Activated CD4-positive, alpha-beta T cell treated with anti-CD3 and anti-CD28 coated beads, Interleukin-2, amount 50 U/mL, for 1 hour (primary cell): ENCODE measurements around the gene TTYH1.
"Not testable (repeated sequence)": the region's sequence is repeated elsewhere in the genome, so short reads cannot be mapped to it uniquely, and the experiment has no call there.

ENCODE experiments used
- DNase-seq: peaks from one replicate; pipeline ENCODE4 v3.0.0-alpha.2; 2020

The TTYH1 gene

GRCh38 chr19:54415208-54415900, at the start of gene TTYH1:
TTYH1 (plus strand) TSS chr19:54415464; CDS start chr19:54415553, 89 bp downstream.
- DNase-seq, result peak; percentile 29

DNA sequence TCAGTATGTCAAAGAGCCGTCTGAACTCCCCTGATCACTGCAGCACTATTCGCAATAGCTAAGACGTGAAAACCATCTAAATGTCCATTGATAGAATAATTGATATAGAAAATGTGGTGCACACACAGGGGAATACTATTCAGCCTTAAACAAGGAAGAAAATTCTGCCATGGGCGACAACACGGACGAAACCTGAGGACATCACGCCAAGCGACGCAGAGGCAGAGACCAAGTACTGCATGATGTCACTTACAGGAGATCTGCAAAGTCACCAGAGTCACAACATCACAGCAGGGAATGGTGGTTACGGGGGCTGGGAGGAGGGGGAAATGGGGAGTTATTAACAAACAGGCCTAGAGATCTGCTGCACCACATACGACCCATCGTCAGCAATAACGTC, 49.5 kb upstream of the TTYH1 start:
- DNase-seq, result not testable (repeated sequence)

GRCh38 chr19:54366811-54367210, 48.5 kb upstream of the TTYH1 start:
- no peak for DNase-seq

GRCh38 chr19:54369082-54369687, 46.1 kb upstream of the TTYH1 start:
- DNase-seq, result no peak

- not testable (repeated sequence) for DNase-seq
Observed at GRCh38 chr19:54369688-54370433, 45.4 kb upstream of the TTYH1 start.

DNA sequence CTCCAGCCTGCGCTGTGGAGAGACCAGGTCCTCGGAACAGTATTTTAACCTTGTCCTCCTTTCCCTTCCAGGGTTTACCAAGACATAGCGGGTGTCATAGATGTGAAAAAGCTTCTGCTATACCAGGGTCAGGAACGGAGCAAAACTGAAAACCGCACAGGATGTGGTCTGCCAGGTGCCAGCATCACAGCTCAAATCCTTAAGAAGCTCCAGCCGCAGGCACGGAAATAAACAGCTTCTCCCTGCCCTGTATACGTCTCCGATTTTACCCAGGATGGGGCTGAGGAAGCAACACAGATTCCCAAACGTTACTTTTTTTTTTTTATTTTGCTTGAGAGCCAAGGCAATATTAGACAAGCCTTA, 44.8 kb upstream of the TTYH1 start:
- DNase-seq, result peak; percentile 46

DNA sequence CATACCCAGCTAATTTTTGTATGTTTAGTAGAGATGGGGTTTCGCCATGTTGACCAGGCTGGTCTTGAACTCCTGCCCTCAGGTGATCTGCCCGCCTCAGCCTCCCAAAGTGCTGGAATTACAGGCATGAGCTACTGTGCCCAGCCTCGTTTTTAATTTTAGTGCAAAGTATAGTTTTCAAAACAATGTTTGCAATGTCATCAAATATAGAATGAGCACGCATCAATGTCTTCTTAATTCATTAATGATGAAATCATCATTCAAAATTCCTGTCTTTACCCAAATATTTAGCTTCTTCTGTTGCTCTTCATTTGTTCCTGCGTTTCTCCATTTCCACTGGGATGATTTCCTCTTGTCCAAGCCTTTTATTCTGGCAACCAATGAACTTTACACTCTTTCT, 43.8 kb upstream of the TTYH1 start:
- DNase-seq, result not testable (repeated sequence)

- DNase-seq, result no peak
Observed at GRCh38 chr19:54373781-54374631, 41.3 kb upstream of the TTYH1 start.

DNA sequence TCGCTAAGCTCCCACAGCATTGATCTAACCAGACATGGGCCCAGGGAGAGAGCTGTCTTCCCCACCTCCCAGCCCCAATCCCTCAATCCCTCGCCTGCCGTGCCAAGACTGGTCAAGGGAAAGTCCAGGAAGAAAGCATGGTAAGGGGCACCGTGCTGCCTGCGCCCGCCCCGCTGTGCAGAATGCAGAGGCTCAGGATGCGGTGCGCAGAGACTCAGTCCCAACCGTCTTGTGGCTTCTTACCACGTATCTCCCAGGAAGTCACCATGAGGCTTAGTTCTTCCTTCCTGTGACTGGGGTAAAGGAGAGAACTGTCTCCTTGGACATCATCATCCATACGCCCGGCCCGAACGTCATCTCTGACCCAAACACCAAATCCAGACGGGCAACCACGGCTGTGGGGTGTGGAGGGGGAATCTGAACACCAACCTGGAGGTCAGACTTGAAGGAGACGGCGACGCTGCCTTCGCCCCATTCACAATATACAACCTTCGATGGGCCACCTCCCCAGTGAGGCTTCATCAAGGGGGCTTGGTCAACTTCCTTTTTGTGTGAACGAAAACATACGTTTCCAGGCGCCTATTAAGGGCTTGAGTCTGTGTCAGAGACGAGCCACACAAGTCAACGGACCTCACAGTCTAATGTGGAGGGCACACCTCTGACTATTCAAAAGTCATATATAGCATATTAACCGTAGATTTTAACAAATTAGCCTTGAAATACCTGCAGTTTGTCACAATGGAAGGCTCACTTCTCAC, 39.9 kb upstream of the TTYH1 start:
- DNase-seq, result not testable (repeated sequence)

- no peak for DNase-seq
Observed at GRCh38 chr19:54376610-54377285, 38.5 kb upstream of the TTYH1 start.

DNA sequence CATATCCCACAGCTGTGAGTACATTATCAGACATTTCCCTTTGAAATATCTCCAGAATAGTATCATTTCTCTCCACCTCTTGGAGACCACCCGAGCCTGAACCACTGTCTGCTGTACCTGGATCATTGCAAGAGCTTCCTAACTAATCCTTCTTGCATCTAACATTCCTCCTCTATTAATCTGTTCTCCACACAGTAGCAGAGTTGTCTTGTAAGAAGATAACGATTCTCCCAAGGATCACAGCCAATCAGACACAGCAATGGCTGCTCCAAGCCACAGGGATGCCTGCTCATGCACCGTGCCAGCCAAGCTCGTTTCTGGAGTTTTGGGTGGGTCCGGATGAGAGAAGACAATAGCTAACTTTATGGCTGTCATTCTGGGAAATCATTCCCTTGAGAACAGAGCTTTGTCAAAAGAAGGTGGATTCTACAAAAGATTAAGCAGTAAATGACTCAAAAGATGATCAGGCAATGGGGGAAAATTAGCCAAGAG, 36.0 kb upstream of the TTYH1 start:
- DNase-seq, result no peak

GRCh38 chr19:54380897-54381296, 34.4 kb upstream of the TTYH1 start:
- DNase-seq, result no peak

DNA sequence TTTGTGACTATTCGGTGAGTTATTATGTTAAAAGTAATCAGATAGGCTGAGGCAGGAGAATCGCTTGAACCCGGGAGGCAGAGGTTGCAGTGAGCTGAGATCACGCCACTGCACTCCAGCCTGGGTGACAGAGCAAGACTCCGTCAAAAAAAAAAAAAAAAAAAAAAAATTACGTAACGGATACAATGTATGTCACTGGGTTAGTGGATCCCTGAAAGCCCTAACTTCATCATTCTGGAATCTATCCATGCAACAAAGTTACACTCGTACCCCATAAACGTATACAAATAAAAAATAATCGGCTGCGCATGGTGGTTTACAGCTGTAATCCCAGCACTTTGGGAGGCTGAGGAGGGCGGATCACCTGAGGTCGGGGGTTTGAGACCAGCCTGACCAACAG, 33.2 kb upstream of the TTYH1 start:
- not testable (repeated sequence) for DNase-seq

- no peak for DNase-seq
Observed at GRCh38 chr19:54383330-54383729, 31.9 kb upstream of the TTYH1 start.

DNA sequence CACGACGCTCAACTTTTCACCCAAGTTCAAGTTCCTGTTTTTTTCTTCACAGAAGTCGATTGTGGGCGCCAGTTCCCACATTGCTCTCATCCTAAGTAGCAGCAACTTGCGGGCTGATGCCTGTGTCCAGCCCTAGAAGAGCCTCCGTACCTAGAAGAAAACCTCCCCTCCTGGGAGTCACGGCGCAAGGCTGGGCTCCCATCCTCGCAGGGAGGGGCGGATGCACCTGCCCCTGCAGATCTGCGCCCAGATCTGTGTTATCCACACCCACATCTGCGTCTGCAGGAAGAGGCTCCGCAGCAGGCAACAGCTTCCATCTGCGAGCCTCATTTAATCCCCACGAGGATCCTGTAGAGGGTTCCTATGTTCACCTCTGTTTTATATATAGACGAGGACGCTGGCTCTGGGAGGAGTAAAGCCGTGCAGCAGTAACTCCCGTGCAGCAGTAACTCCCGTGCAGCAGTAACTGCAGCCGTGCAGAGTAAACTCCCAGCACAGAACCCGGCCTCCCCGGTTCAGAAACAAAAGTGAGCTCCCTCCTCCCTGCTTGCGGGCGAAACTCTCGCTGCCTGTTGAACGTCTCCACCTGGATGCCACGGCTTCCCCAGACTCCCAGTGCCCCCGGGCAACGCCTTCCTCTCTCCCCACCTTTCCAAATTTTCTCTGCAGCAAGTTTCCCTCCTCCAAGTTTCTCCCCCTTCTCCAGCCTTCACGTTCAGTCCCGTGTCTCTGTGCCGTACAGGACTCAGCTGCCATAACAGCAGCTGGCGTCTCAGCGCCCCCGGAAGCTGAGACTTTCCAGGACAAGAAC, 27.1 kb upstream of the TTYH1 start:
- peak; percentile 34 for DNase-seq

GRCh38 chr19:54388802-54389139, 26.5 kb upstream of the TTYH1 start:
- DNase-seq, result no peak

GRCh38 chr19:54389553-54389952, 25.7 kb upstream of the TTYH1 start:
- DNase-seq, result no peak

GRCh38 chr19:54390942-54391577, 24.2 kb upstream of the TTYH1 start:
- peak; percentile 66 for DNase-seq

GRCh38 chr19:54391589-54392061, 23.6 kb upstream of the TTYH1 start:
- DNase-seq, result no peak

DNA sequence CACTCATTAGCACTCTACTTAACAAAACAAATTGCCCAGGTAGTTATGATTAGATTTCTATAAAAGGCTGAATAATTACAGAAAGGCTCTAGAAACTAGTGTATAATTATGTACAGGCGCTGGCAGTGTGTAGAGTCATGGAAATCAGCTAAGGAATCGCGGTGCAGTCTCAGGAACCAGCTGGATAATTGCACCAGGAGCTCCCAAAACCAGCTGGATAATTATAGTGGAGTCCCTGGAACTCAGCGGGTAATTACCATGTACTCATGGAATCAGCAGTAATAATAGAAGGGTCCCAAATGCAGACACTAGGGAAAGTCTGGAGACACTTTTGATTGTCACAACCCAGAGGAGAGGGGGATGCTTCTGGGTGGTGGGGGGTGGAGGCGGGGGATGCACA, 23.2 kb upstream of the TTYH1 start:
- DNase-seq, result no peak
